IMR-90 (cell line): ENCODE results near the gene SLC19A1. TPM values are rescaled to one million over a fixed set of nuclear protein-coding genes. Genes with fewer than 3 reads are reported as not detected.

Experiments used
- ATAC-seq: fragments of 200-7000 bp; cut with Tn5 transposase; 2 replicates; pipeline ENCODE4 v1.9.1; 2020; ENCODE audit warnings: low read depth, mild to moderate bottlenecking, moderate library complexity
- BruUV-seq: library from RNA; stranded (reverse); fragments of 400-500 nt; replicated peaks from 2 replicates; lab custom pipeline; 2021; lab: Mats Ljungman, UMichigan
- CTCF ChIA-PET: fragments of 300-600 bp; formaldehyde crosslinking; extraction: SDS; loops from one replicate; lab custom pipeline; 2021; ENCODE audit warnings: antibody characterized with exemption; lab: Yijun Ruan, JAX
- POLR2A ChIA-PET: fragments of 300-600 bp; sonication (Branson Sonifier 250); formaldehyde crosslinking; loops from one replicate; lab custom pipeline; 2022; ENCODE audit warnings: antibody characterized with exemption; ENCODE audit not compliant: unreplicated experiment; lab: Charles Lee
- DNase-seq: peaks from one replicate; pipeline ENCODE4 v3.0.0; 2013
- H2AFZ ChIP-seq: replicated peaks from 2 replicates; pipeline ENCODE3; 2013; ENCODE audit warnings: low read length, mild to moderate bottlenecking; ENCODE audit not compliant: poor library complexity
- H2AK5ac ChIP-seq: 2 replicates; pipeline ENCODE4 v1.6.1; 2013; ENCODE audit warnings: low read depth, low read length, inconsistent platforms
- H2AK9ac ChIP-seq: replicated peaks from 2 replicates; pipeline ENCODE3; 2013; ENCODE audit warnings: mild to moderate bottlenecking, low read depth, low read length, moderate library complexity; ENCODE audit not compliant: poor library complexity
- H2BK120ac ChIP-seq: 2 replicates; pipeline ENCODE4 v1.6.1; 2013; ENCODE audit warnings: low read depth, low read length, inconsistent platforms
- H2BK15ac ChIP-seq: 3 replicates; pipeline ENCODE4 v1.6.1; 2013; ENCODE audit warnings: low read depth, low read length, inconsistent platforms
- H2BK20ac ChIP-seq: 2 replicates; pipeline ENCODE4 v1.6.1; 2013; ENCODE audit warnings: low read depth, mild to moderate bottlenecking, inconsistent platforms, low read length, moderate library complexity
- H2BK5ac ChIP-seq: 2 replicates; pipeline ENCODE4 v1.6.1; 2013; ENCODE audit warnings: mild to moderate bottlenecking, low read depth, low read length, inconsistent platforms; ENCODE audit not compliant: poor library complexity, severe bottlenecking
- H3K14ac ChIP-seq: replicated peaks from 2 replicates; pipeline ENCODE4 v1.6.1; 2013; ENCODE audit warnings: low read depth, low read length, inconsistent platforms
- H3K18ac ChIP-seq: 2 replicates; pipeline ENCODE4 v1.6.1; 2013; ENCODE audit warnings: low read depth, low read length, control low read depth
- H3K23ac ChIP-seq: 2 replicates; pipeline ENCODE4 v1.6.1; 2013; ENCODE audit warnings: low read depth, low read length, inconsistent platforms
- H3K27ac ChIP-seq: 2 replicates; pipeline ENCODE4 v1.5.1; 2013; ENCODE audit warnings: mild to moderate bottlenecking, control low read depth, low read length; ENCODE audit not compliant: insufficient read depth
- H3K27me3 ChIP-seq: 2 replicates; pipeline ENCODE4 v1.6.1; 2013; ENCODE audit warnings: low read length; ENCODE audit not compliant: control insufficient read depth, insufficient read depth
- H3K36me3 ChIP-seq: 2 replicates; pipeline ENCODE4 v1.6.1; 2013; ENCODE audit warnings: low read length, mixed read lengths; ENCODE audit not compliant: control insufficient read depth, insufficient read depth
- H3K4ac ChIP-seq: 2 replicates; pipeline ENCODE4 v1.6.1; 2013; ENCODE audit warnings: low read depth, low read length, inconsistent platforms
- H3K4me1 ChIP-seq: 2 replicates; pipeline ENCODE4 v1.6.1; 2013; ENCODE audit warnings: low read length, mixed read lengths; ENCODE audit not compliant: control insufficient read depth, insufficient read depth
- H3K4me2 ChIP-seq: 2 replicates; pipeline ENCODE4 v1.6.1; 2013; ENCODE audit warnings: low read depth, mild to moderate bottlenecking, control low read depth, low read length, moderate library complexity
- H3K4me3 ChIP-seq: 2 replicates; pipeline ENCODE4 v1.5.1; 2013; ENCODE audit warnings: low read depth, mild to moderate bottlenecking, control low read depth, low read length, moderate library complexity; ENCODE audit not compliant: insufficient read depth
- H3K56ac ChIP-seq: 2 replicates; pipeline ENCODE4 v1.6.1; 2013; ENCODE audit warnings: low read length, inconsistent platforms; ENCODE audit not compliant: insufficient read depth; ENCODE audit errors: extremely low read depth
- H3K79me1 ChIP-seq, 2 experiments: 2 replicates each; pipeline ENCODE4 v1.6.1; 2013; ENCODE audit warnings: low read length in 2 of 2, inconsistent platforms in 1 of 2, low read depth in 1 of 2
- H3K9ac ChIP-seq: 2 replicates; pipeline ENCODE4 v1.6.1; 2013; ENCODE audit warnings: low read depth, low read length, control low read depth
- H3K9me1 ChIP-seq: 2 replicates; pipeline ENCODE4 v1.6.1; 2013; ENCODE audit warnings: low read length, inconsistent platforms; ENCODE audit not compliant: insufficient read depth
- H3K9me3 ChIP-seq: 2 replicates; pipeline ENCODE4 v1.6.1; 2013; ENCODE audit warnings: low read length; ENCODE audit not compliant: control insufficient read depth, insufficient read depth
- H4K20me1 ChIP-seq: 2 replicates; pipeline ENCODE4 v1.6.1; 2013; ENCODE audit warnings: low read length, inconsistent platforms; ENCODE audit not compliant: insufficient read depth
- H4K5ac ChIP-seq: 2 replicates; pipeline ENCODE4 v1.6.1; 2013; ENCODE audit warnings: mild to moderate bottlenecking, low read depth, low read length, control low read depth
- H4K8ac ChIP-seq, 2 experiments: 2 replicates each; pipeline ENCODE4 v1.6.1; 2013; ENCODE audit warnings: low read depth in 2 of 2, low read length in 2 of 2, control low read depth in 1 of 2, inconsistent platforms in 1 of 2
- H4K91ac ChIP-seq: 2 replicates; pipeline ENCODE4 v1.6.1; 2013; ENCODE audit warnings: low read depth, low read length, inconsistent platforms; ENCODE audit not compliant: insufficient read depth
- BHLHE40 ChIP-seq: fragments of 150-350 bp; IDR thresholded peaks from 2 replicates; pipeline ENCODE4 v1.6.1; 2016; ENCODE audit warnings: mild to moderate bottlenecking, low read depth, low read length
- CEBPB ChIP-seq: IDR thresholded peaks from 2 replicates; pipeline ENCODE4 v1.6.1; 2012; ENCODE audit warnings: low read depth, low read length, improper control_type of control experiment
- FOS ChIP-seq: fragments of 150-350 bp; IDR thresholded peaks from 2 replicates; pipeline ENCODE4 v1.6.1; 2016; ENCODE audit warnings: low read depth, low read length
- MAFK ChIP-seq: IDR thresholded peaks from 2 replicates; pipeline ENCODE4 v1.6.1; 2012; ENCODE audit warnings: low read depth, low read length, improper control_type of control experiment
- MXI1 ChIP-seq: IDR thresholded peaks from 2 replicates; pipeline ENCODE4 v1.6.1; 2012; ENCODE audit warnings: low read depth, mild to moderate bottlenecking, low read length, moderate library complexity, borderline replicate concordance
- NFE2L2 ChIP-seq: fragments of 150-350 bp; IDR thresholded peaks from 2 replicates; pipeline ENCODE4 v1.6.1; 2016; ENCODE audit warnings: low read depth, mild to moderate bottlenecking, low read length
- POLR2A ChIP-seq: IDR thresholded peaks from 2 replicates; pipeline ENCODE4 v1.6.1; 2012; ENCODE audit warnings: mild to moderate bottlenecking, low read depth, low read length
- RAD21 ChIP-seq: IDR thresholded peaks from 2 replicates; pipeline ENCODE4 v1.6.1; 2012; ENCODE audit warnings: low read length, improper control_type of control experiment
- RCOR1 ChIP-seq: IDR thresholded peaks from 2 replicates; pipeline ENCODE4 v1.6.1; 2012; ENCODE audit warnings: mild to moderate bottlenecking, low read length, improper control_type of control experiment; ENCODE audit not compliant: insufficient replicate concordance
- SMC3 ChIP-seq: fragments of 150-350 bp; IDR thresholded peaks from 2 replicates; pipeline ENCODE4 v1.6.1; 2016; ENCODE audit warnings: low read depth, mild to moderate bottlenecking, antibody characterized with exemption, low read length, moderate library complexity
- WGBS, 2 experiments: methylation state at CpG; one replicate each; pipeline versions ENCODE4 v1.1.5 to v1.1.7; 2013; ENCODE audit warnings: missing lambda C conversion rate in 2 of 2; ENCODE audit not compliant: insufficient read length in 1 of 2; ENCODE audit errors: extremely low coverage in 2 of 2; 5-methylcytosine and 5-hydroxymethylcytosine counted together
- dilution Hi-C: fragments of 300-500 bp; cut with HindIII; formaldehyde crosslinking; loops from one replicate; pipeline ENCODE4 v1.14.3; 2018; ENCODE audit warnings: low sequenced_read_pairs; ENCODE audit not compliant: unreplicated experiment
- in situ Hi-C: fragments of 300-500 bp; cut with MboI; formaldehyde crosslinking; loops from 3 replicates; pipeline ENCODE4 v1.14.3; 2019; ENCODE audit warnings: low sequenced_read_pairs, inconsistent platforms, mixed read lengths
- intact Hi-C: fragments of 100-400 bp; cut with micrococcal nuclease; formaldehyde crosslinking; loops from 2 replicates; pipeline ENCODE4 v1.10.0; 2022
- polyA plus RNA-seq, 3 experiments: library from polyadenylated mRNA; depleted of rRNA; stranded (reverse); fragments of >200 nt; gene quantifications; 2 replicates each; pipeline ENCODE4 v1.2.3, GENCODE V29; 2012; ENCODE audit warnings: low replicate concordance in 1 of 3
- total RNA-seq: library from RNA; depleted of rRNA; stranded (reverse); fragments of >200 nt; gene quantifications from 2 replicates; pipeline ENCODE4 v1.2.3, GENCODE V29; 2012
- TF ChIP-seq, protein P1 (sequence below): conservative IDR thresholded peaks from 2 replicates; pipeline ENCODE4 v1.5.1; 2012; ENCODE audit warnings: mild to moderate bottlenecking, low read depth, low read length, improper control_type of control experiment
- TF ChIP-seq, protein P2 (sequence below): fragments of 150-350 bp; IDR thresholded peaks from 2 replicates; pipeline ENCODE4 v1.6.1; 2016; ENCODE audit warnings: low read depth, mild to moderate bottlenecking, low read length, moderate library complexity, borderline replicate concordance

SLC19A1 gene
- total and polyA plus RNA-seq, 2 of the 4 experiments (the other 2 are of a cell fraction) = 2.2 to 16.2 TPM

DNA sequence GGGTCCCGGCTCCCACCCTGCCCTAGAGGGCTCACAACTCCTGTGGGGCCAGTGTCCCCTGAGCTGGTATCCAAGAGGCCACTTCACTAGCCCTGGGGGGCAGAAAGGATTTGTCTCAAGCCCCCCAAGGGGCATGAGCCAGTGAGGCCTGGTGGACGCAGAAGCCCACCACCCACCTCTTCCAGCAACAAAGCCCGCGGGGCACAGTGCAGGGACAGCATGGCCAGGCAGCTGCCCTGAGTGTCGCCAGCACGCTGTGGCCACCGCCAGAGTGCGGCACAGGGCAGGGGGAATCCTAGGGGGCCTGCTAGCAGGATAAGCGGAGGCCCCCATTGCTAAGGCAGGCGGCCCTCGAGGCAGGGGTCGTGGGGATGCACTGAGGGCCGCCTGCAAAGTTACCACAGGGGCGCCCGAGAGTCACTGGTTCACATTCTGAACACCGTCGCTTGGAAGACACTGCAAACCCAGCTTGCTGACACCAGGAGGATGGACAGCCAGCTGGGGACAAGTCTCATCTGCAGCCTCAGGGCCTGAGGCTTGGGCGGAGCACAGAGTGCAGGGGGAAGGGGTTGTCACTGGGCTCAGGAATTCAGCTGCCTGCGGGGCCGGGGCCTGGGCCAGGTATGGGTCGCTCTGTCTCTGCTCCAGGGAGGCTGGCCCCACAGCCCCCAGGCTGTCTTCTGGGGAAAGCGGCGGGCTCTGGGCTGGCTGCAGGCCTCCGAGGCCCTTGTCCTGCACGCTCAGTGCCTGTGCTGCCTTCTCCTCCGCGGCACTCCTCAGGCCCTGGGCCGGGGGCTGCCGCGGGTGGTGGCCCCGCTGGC is 26.8 kb downstream of the SLC19A1 start:
- H3K4me3 ChIP-seq = no peak overlapping the region

More for the DNA sequence above, 26.8 kb downstream of the SLC19A1 start:
- DNase-seq (no peak), ATAC-seq (no peak)
- no peak overlapping the region for H2BK15ac ChIP-seq
- in situ Hi-C loops (no loop called here), dilution Hi-C loops (no loop called here), intact Hi-C loops (no loop called here)
- H3K14ac ChIP-seq = no peak overlapping the region
- H3K4ac ChIP-seq = no peak overlapping the region
- no peak overlapping the region for H3K4me2 ChIP-seq
- H3K4me1 ChIP-seq = no peaks in the 10 kb centered on the region
- 93% methylated on average over 17 of the region's 31 CpGs; no CpG with 5 or more reads in 1 of the 2 experiments for WGBS, 2 experiments
- H4K5ac ChIP-seq = no peak overlapping the region
- H3K23ac ChIP-seq = no peak overlapping the region
- no peak overlapping the region for H3K27ac ChIP-seq
- H2AK9ac ChIP-seq = no peak overlapping the region
- no peak overlapping the region for H3K56ac ChIP-seq
- peaks cover 5 to 6% of the 10 kb centered on the region in 2 experiments; a peak in 1 of 4 replicates for H3K79me1 ChIP-seq
- peak overlapping the region; percentile 11 for H2AFZ ChIP-seq
- no peak overlapping the region for H4K8ac ChIP-seq
- H2BK20ac ChIP-seq = no peak overlapping the region
- no peaks in the 10 kb centered on the region for H3K27me3 ChIP-seq
- peaks cover 9% of the 10 kb centered on the region for H3K9me3 ChIP-seq
- H3K18ac ChIP-seq = no peak overlapping the region
- H4K20me1 ChIP-seq = peaks cover 12% of the 10 kb centered on the region
- H3K9me1 ChIP-seq = no peaks in the 10 kb centered on the region; the same call in 1 of the 2 replicates
- H2BK5ac ChIP-seq = no peak overlapping the region
- H3K9ac ChIP-seq = no peak overlapping the region
- ChIA-PET CTCF (interaction anchor here (0.6 kb wide), 1 partner anchor 48 kb away, joined by 3 read pairs; no protein-coding TSS in a partner anchor), POLR2A (no interaction called here)
- H4K91ac ChIP-seq = no peak overlapping the region
- BruUV-seq = no TSS peak
- no peak overlapping the region for H2AK5ac ChIP-seq
- H2BK120ac ChIP-seq = no peak overlapping the region
- peaks cover 33% of the 10 kb centered on the region for H3K36me3 ChIP-seq
- no peak for TF ChIP-seq BHLHE40
- TF ChIP-seq RCOR1 = no peak
- TF ChIP-seq MXI1 = no peak
- TF ChIP-seq, protein P1, sequence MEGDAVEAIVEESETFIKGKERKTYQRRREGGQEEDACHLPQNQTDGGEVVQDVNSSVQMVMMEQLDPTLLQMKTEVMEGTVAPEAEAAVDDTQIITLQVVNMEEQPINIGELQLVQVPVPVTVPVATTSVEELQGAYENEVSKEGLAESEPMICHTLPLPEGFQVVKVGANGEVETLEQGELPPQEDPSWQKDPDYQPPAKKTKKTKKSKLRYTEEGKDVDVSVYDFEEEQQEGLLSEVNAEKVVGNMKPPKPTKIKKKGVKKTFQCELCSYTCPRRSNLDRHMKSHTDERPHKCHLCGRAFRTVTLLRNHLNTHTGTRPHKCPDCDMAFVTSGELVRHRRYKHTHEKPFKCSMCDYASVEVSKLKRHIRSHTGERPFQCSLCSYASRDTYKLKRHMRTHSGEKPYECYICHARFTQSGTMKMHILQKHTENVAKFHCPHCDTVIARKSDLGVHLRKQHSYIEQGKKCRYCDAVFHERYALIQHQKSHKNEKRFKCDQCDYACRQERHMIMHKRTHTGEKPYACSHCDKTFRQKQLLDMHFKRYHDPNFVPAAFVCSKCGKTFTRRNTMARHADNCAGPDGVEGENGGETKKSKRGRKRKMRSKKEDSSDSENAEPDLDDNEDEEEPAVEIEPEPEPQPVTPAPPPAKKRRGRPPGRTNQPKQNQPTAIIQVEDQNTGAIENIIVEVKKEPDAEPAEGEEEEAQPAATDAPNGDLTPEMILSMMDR = no peak
- TF ChIP-seq FOS = no peak
- no peak for TF ChIP-seq POLR2A
- TF ChIP-seq MAFK = no peak
- TF ChIP-seq RAD21 = no peak
- no peak for TF ChIP-seq CEBPB
- no peak for TF ChIP-seq NFE2L2
- TF ChIP-seq, protein P2, sequence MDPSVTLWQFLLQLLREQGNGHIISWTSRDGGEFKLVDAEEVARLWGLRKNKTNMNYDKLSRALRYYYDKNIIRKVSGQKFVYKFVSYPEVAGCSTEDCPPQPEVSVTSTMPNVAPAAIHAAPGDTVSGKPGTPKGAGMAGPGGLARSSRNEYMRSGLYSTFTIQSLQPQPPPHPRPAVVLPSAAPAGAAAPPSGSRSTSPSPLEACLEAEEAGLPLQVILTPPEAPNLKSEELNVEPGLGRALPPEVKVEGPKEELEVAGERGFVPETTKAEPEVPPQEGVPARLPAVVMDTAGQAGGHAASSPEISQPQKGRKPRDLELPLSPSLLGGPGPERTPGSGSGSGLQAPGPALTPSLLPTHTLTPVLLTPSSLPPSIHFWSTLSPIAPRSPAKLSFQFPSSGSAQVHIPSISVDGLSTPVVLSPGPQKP = no peak
- TF ChIP-seq SMC3 = no peak
